A673 (cell line): ENCODE measurements around the gene FAM8A1. TPM values are rescaled to one million over a fixed set of nuclear protein-coding genes. Genes with fewer than 3 reads are reported as not detected.
A peak's percentile ranks its signal among the peaks of the same experiment; 100 is the strongest.

Source experiments
- BruUV-seq: library from RNA; stranded (reverse); fragments of 400-500 nt; replicated peaks from 2 replicates; lab custom pipeline; 2021; lab: Mats Ljungman, UMichigan
- CTCF ChIA-PET: fragments of 300-600 bp; sonication (Branson Sonifier 250); formaldehyde crosslinking; loops from one replicate; lab custom pipeline; 2022; ENCODE audit warnings: antibody characterized with exemption; lab: Charles Lee
- POLR2A ChIA-PET: fragments of 300-600 bp; sonication (Branson Sonifier 250); formaldehyde crosslinking; loops from one replicate; lab custom pipeline; 2022; ENCODE audit warnings: antibody characterized with exemption; ENCODE audit not compliant: low non-redundant PET; lab: Charles Lee
- DNase-seq: peaks from one replicate; pipeline ENCODE4 v3.0.0-alpha.2; 2015; ENCODE audit warnings: low spot score
- H3K27ac ChIP-seq: fragments of 200-600 bp; sonication (generic); 2 replicates; pipeline ENCODE4 v1.5.1; 2016; ENCODE audit warnings: mixed run types, low read depth, mild to moderate bottlenecking, mixed read lengths, antibody characterized with exemption, low read length; ENCODE audit not compliant: poor library complexity, severe bottlenecking
- H3K27me3 ChIP-seq: fragments of 200-600 bp; sonication (generic); replicated peaks from 2 replicates; pipeline ENCODE4 v1.6.1; 2017; ENCODE audit warnings: mixed run types, low read depth, mild to moderate bottlenecking, mixed read lengths, antibody characterized with exemption, low read length; ENCODE audit not compliant: insufficient read depth, poor library complexity
- H3K36me3 ChIP-seq: fragments of 200-600 bp; sonication (generic); 2 replicates; pipeline ENCODE4 v1.6.1; 2016; ENCODE audit warnings: mixed run types, mild to moderate bottlenecking, mixed read lengths, antibody characterized with exemption, low read length; ENCODE audit not compliant: insufficient read depth, poor library complexity, severe bottlenecking
- H3K4me1 ChIP-seq: fragments of 200-600 bp; sonication (generic); 2 replicates; pipeline ENCODE4 v1.6.1; 2017; ENCODE audit warnings: mixed run types, mild to moderate bottlenecking, mixed read lengths, antibody characterized with exemption, low read length; ENCODE audit not compliant: insufficient read depth, poor library complexity, severe bottlenecking
- H3K4me3 ChIP-seq: fragments of 200-600 bp; sonication (generic); 2 replicates; pipeline ENCODE4 v1.5.1; 2016; ENCODE audit warnings: low read depth, mixed run types, mild to moderate bottlenecking, mixed read lengths, low read length; ENCODE audit not compliant: poor library complexity, severe bottlenecking
- H3K9me3 ChIP-seq: fragments of 200-600 bp; sonication (generic); 2 replicates; pipeline ENCODE4 v1.6.1; 2016; ENCODE audit warnings: mixed run types, low read depth, mild to moderate bottlenecking, mixed read lengths, antibody characterized with exemption, low read length; ENCODE audit not compliant: poor library complexity, severe bottlenecking
- EZH2 ChIP-seq: fragments of 200-600 bp; sonication (generic); IDR thresholded peaks from 2 replicates; pipeline ENCODE4 v1.6.1; 2017; ENCODE audit warnings: borderline replicate concordance, low read depth, mild to moderate bottlenecking, mixed read lengths, antibody characterized with exemption, low read length; ENCODE audit not compliant: poor library complexity, severe bottlenecking
- intact Hi-C: fragments of 100-400 bp; cut with micrococcal nuclease; formaldehyde crosslinking; loops from one replicate; pipeline ENCODE4 v1.10.0; 2022; ENCODE audit not compliant: unreplicated experiment
- total RNA-seq: library from RNA; stranded (reverse); gene quantifications from 2 replicates; pipeline ENCODE4 v1.2.3, GENCODE V29; 2021
- TF ChIP-seq, protein P1 (sequence below): fragments of 300-800, 200-600 bp; sonication (generic); conservative IDR thresholded peaks from 2 replicates; pipeline ENCODE4 v1.5.1; 2017; ENCODE audit warnings: low read depth, mild to moderate bottlenecking, antibody characterized with exemption, low read length, moderate library complexity, mixed read lengths

Gene FAM8A1
- total RNA-seq, 1 experiment from 2014 or later = 15.7 TPM

- no peak overlapping the region for H3K4me3 ChIP-seq
- BruUV-seq = no TSS peak
- H3K27me3 ChIP-seq = no peaks in the 10 kb centered on the region
- intact Hi-C loops = no loop called here
- no peak for DNase-seq
- ChIA-PET POLR2A (no interaction called here), CTCF (no interaction called here)
- H3K27ac ChIP-seq = no peak overlapping the region
- TF ChIP-seq, protein P1, sequence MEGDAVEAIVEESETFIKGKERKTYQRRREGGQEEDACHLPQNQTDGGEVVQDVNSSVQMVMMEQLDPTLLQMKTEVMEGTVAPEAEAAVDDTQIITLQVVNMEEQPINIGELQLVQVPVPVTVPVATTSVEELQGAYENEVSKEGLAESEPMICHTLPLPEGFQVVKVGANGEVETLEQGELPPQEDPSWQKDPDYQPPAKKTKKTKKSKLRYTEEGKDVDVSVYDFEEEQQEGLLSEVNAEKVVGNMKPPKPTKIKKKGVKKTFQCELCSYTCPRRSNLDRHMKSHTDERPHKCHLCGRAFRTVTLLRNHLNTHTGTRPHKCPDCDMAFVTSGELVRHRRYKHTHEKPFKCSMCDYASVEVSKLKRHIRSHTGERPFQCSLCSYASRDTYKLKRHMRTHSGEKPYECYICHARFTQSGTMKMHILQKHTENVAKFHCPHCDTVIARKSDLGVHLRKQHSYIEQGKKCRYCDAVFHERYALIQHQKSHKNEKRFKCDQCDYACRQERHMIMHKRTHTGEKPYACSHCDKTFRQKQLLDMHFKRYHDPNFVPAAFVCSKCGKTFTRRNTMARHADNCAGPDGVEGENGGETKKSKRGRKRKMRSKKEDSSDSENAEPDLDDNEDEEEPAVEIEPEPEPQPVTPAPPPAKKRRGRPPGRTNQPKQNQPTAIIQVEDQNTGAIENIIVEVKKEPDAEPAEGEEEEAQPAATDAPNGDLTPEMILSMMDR = no peak
- no peak for TF ChIP-seq EZH2
- H3K4me1 ChIP-seq = peaks cover 5% of the 10 kb centered on the region
- no peaks in the 10 kb centered on the region for H3K9me3 ChIP-seq
- H3K36me3 ChIP-seq = peaks cover 73% of the 10 kb centered on the region
Measured at GRCh38 chr6:17621003-17621402, 20.9 kb downstream of the FAM8A1 start.

DNA sequence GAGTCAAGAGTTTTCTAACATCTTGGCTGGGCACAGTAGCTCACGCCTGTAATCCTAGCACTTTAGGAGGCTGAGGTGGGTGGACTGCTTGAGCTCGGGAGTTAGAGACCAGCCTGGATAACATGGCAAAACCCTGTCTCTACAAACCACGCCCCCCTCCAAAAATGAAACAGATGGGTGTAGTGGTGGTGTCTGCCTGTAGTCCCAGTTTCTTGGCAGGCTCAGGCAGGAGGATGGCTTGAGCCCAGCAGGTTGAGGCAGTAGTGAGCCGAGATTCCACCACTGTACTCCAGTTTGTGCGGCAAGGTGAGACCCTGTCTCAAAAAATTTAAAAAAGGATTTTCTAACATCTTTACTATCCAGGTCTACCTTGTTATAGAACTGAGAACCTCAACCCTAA, 22.0 kb downstream of the FAM8A1 start:
- peak; percentile 23 for DNase-seq
- no peaks in the 10 kb centered on the region for H3K27me3 ChIP-seq
- intact Hi-C loops = no loop called here
- ChIA-PET POLR2A (no interaction called here), CTCF (no interaction called here)
- no peak overlapping the region for H3K27ac ChIP-seq
- BruUV-seq = no TSS peak
- no peak overlapping the region for H3K4me3 ChIP-seq
- TF ChIP-seq EZH2 = no peak
- TF ChIP-seq, protein P1 = no peak
- H3K9me3 ChIP-seq = no peaks in the 10 kb centered on the region
- H3K36me3 ChIP-seq = peaks cover 72% of the 10 kb centered on the region
- H3K4me1 ChIP-seq = peaks cover 5% of the 10 kb centered on the region

GRCh38 chr6:17624396-17624795, 24.3 kb downstream of the FAM8A1 start:
- H3K27ac ChIP-seq = no peak overlapping the region
- no peak overlapping the region for H3K4me3 ChIP-seq
- peaks cover 3% of the 10 kb centered on the region for H3K4me1 ChIP-seq
- peaks cover 89% of the 10 kb centered on the region for H3K36me3 ChIP-seq
- no peak for DNase-seq
- ChIA-PET POLR2A (no interaction called here), CTCF (no interaction called here)
- no peak for TF ChIP-seq EZH2
- TF ChIP-seq, protein P1 = no peak
- intact Hi-C loops = no loop called here
- no peaks in the 10 kb centered on the region for H3K9me3 ChIP-seq
- BruUV-seq = no TSS peak
- no peaks in the 10 kb centered on the region for H3K27me3 ChIP-seq
